SH-SY5Y (cell line): ENCODE data around the gene CHCHD1.

ENCODE experiments used
- GATA2 ChIP-seq: IDR thresholded peaks from 2 replicates; pipeline ENCODE4 v1.6.1; 2011; ENCODE audit warnings: mild to moderate bottlenecking, low read depth, low read length
- GATA3 ChIP-seq: IDR thresholded peaks from 2 replicates; pipeline ENCODE4 v1.6.1; 2011; ENCODE audit warnings: low read depth, mild to moderate bottlenecking, low read length, moderate library complexity

DNA sequence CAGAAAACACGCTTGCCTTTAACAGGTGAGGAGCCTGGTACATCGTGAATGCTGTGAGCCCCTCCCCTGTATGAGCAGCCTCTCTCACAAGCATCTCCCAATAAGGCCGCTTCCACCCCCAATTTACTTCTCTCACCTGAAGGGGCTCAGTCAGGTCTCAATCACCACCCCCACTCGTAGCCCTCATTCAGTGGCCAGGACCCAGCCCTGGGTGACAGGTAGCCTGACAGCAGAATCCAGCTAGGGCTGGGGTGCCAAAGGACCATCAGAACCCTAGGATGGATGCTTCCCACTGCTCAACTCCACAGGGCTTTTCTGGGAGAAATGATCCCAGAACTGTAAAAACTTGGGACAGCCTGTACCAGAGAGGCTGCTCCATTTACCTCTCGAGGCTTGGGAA lies 36.0 kb downstream of the CHCHD1 start:
- TF ChIP-seq GATA3 = no peak
- TF ChIP-seq GATA2 = no peak
